ENCODE results near the gene HPS6.
"Not testable (repeated sequence)": the region's sequence is repeated elsewhere in the genome, so short reads cannot be mapped to it uniquely, and the experiment has no call there.

DNA sequence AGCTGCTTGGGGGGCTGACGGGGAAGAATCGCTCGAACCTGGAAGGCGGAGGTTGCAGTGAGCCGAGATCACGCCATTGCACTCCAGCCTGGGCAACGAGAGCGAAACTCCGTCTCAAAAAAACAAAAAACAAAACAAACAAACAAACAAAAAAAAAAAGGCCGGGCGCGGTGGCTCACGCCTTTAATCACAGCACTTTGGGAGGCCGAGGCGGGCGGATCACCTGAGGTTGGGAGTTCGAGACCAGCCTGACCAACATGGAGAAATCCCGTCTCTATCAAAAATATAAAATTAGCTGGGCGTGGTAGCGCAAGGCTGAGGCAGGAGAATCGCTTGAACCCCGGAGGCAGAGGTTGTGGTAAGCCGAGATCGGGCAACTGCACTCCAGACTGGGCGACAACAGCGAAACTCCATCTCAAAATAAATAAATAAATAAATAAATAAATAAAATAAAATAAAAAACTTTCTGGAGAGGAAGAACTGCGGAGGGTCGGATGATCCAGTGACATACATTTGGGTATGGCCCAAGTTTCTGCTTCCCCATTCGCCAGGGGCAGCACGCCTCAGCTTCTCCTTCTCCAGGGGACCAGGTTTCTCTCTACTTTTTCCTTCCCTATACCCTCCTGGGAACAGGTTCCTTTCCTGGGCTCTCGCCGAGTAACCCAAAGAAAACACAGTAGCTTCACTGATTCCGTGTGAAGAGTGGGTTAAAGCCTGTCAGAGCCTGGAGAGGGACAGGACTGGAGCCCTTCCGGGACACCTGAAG is 10.1 kb upstream of the HPS6 start:
- TF ChIP-seq, protein P1, sequence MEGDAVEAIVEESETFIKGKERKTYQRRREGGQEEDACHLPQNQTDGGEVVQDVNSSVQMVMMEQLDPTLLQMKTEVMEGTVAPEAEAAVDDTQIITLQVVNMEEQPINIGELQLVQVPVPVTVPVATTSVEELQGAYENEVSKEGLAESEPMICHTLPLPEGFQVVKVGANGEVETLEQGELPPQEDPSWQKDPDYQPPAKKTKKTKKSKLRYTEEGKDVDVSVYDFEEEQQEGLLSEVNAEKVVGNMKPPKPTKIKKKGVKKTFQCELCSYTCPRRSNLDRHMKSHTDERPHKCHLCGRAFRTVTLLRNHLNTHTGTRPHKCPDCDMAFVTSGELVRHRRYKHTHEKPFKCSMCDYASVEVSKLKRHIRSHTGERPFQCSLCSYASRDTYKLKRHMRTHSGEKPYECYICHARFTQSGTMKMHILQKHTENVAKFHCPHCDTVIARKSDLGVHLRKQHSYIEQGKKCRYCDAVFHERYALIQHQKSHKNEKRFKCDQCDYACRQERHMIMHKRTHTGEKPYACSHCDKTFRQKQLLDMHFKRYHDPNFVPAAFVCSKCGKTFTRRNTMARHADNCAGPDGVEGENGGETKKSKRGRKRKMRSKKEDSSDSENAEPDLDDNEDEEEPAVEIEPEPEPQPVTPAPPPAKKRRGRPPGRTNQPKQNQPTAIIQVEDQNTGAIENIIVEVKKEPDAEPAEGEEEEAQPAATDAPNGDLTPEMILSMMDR (IDR thresholded peaks at IDR 0.05) = not testable (repeated sequence)
- not testable (repeated sequence) for TF ChIP-seq ZBTB21 (CRISPR knock-in tag; IDR thresholded peaks at IDR 0.05; ENCODE audit: borderline replicate concordance); ZNF263 (CRISPR knock-in tag; IDR thresholded peaks at IDR 0.05; ENCODE audit: low read depth); NR1H2 (CRISPR knock-in tag; IDR thresholded peaks at IDR 0.05); ATF2 (CRISPR knock-in tag; IDR thresholded peaks at IDR 0.05; ENCODE audit: borderline replicate concordance, low read depth); FOXP1 (CRISPR knock-in tag; IDR thresholded peaks at IDR 0.05; ENCODE audit: borderline replicate concordance); USF2 (CRISPR knock-in tag; IDR thresholded peaks at IDR 0.05); JAZF1 (CRISPR knock-in tag; IDR thresholded peaks at IDR 0.05); MAX (CRISPR knock-in tag; IDR thresholded peaks at IDR 0.05); ZNF671 (CRISPR knock-in tag; IDR thresholded peaks at IDR 0.05); CREB1 (CRISPR knock-in tag; IDR thresholded peaks at IDR 0.05); TCF7 (CRISPR knock-in tag; IDR thresholded peaks at IDR 0.05; ENCODE audit: low read depth); FOXJ3 (CRISPR knock-in tag; IDR thresholded peaks at IDR 0.05; ENCODE audit: borderline replicate concordance); ARID4B (CRISPR knock-in tag; IDR thresholded peaks at IDR 0.05; ENCODE audit: borderline replicate concordance)

Measured in WTC11 (cell line).